HG02852 (cell line): ENCODE measurements around the gene ST6GALNAC1.
A peak's percentile ranks its signal among the peaks of the same experiment; 100 is the strongest.

Source experiments
- ATAC-seq: cut with Tn5 transposase; IDR thresholded peaks from one replicate; pipeline ENCODE4 v1.9.1; 2021; ENCODE audit warnings: mild to moderate bottlenecking, moderate library complexity; ENCODE audit not compliant: unreplicated experiment

ST6GALNAC1 gene

DNA sequence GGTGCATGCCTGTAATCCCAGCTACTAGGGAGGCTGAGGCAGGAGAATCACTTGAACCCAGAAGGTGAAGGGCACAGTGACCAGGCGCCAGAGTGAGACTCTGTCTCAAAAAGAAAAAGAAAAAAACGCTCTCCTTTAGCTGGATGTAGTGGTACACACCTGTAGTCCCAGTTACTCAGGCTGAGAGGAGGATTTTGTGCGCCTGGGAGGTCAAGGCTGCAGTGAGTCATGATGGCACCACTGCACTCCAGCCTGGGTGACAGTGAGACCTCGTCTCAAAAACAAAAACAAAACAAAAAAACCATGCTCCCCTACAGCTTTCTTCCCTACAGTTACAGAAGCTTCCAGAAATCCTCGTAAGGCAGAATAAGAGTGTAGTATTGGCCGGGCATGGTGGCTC, 33.1 kb upstream of the ST6GALNAC1 start:
- ATAC-seq = no peak

DNA sequence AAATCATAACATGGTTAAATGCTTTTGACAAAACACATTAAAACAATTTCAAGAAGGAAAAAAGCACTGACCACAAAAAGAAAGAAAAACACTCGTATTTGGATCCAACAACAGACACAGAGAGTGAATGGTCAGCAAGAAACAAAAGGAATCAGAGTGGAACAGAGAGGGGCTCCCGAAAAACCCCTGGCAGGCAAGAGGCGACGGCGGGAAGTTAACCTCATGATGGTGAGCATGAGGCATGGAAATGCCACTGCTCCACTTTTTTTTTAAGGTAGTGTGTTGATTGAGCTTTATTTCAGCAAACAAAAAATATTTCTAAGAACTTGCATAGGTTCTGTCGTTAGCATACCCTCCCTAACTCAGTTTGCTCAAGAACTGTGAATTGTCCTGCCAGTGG, 32.1 kb upstream of the ST6GALNAC1 start:
- ATAC-seq = no peak

DNA sequence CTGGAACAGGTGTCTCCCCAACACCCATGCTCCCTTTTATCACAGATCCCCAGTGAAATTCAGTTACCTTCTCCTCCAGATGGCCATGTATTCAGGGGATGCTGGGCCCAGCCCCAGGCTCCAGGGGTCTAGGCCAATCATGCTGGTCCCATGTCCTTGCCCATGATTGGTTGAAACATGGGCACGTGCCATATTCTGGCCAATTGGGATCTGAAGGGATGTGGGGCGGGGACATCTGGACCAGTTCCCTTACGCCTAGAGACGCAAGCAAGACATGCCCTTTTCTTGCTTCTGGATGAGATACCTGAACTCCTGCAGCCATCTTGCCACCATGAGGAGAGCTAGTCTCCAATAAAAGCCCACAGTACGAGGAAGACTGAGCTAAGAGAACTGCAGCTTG, 31.0 kb upstream of the ST6GALNAC1 start:
- ATAC-seq = no peak

DNA sequence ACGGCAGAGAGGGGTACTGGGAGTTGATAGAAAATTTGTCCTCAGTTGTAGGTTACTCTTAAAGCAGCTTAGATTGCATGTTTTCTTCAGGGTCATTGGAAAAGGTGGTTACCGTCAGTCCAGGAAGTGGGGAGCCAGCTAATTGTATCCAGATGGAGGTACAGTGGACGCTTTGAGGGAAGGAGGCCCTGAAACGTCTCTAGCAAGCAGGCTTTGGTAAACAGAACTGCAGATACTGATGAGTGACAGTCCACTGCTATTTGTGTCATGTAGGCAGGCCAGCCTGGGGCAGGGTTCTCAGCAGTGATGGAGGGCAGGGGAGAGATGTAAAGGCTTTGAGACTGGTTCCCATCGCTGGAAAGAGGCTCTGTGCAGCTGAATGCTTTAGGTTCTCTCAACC, 30.2 kb upstream of the ST6GALNAC1 start:
- no peak for ATAC-seq

DNA sequence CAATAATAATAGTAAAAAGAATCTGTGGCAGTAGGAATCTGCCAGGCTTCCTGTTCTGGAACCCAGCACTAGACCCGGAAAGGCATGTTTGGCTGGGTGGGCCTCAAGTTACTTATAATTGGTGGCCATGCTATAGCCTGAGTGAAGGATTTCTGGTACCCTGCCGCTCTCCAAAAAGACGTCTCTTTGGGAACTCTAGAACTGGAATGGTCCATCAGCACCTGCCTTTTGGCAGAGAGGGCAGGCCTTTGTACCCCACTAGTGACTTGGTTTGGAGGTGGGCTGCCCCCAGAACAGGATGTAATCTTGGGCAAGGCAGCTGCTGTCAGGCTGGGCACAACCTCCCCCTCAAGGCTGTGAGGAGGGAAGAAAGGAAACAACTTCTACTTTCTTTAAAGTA, 29.3 kb upstream of the ST6GALNAC1 start:
- no peak for ATAC-seq

DNA sequence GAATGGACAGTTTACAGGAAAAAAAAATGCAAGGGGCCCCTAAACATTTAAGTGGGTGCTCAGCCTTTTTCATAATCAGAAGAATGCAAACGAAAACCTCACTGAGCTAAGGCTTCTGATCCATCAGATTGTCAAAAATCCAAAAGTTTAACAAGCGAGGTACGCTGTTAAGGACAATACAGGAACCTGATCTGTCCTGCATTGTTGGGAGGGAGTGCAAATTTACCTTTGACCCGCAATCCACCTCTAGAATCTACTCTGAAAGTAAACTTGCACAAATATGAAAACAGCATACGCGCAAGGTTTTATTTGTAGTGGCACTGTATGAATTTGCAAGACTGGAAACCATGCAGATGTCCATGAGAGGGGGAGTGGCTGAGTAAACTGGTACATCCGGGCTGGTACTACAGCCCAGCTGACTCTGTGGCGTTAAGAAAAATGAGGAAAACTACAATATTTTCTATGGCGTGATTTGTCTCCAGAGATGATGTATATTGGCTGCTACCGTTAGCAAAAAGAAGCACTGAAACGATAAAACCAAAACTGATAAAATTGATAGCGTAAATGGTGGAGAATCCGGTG, 28.8 kb upstream of the ST6GALNAC1 start:
- ATAC-seq = no peak

DNA sequence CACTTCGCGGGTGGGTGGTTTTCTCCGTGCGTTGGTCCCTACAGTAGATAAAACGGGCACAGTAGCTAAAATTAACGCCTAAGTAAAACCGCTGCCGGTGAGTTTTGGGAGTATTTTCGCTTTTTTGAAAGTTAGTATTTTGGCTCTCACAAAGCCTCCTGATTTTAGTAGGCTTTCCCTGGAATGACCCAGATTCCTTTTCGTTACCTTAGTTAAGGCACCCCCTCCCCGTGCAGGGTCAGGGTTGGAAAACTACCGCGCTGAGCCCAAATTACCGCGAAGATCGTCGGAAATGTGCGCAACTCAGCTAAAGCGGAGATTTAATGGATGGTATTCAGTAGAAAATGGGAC, 28.3 kb upstream of the ST6GALNAC1 start:
- ATAC-seq = peak; percentile 19

DNA sequence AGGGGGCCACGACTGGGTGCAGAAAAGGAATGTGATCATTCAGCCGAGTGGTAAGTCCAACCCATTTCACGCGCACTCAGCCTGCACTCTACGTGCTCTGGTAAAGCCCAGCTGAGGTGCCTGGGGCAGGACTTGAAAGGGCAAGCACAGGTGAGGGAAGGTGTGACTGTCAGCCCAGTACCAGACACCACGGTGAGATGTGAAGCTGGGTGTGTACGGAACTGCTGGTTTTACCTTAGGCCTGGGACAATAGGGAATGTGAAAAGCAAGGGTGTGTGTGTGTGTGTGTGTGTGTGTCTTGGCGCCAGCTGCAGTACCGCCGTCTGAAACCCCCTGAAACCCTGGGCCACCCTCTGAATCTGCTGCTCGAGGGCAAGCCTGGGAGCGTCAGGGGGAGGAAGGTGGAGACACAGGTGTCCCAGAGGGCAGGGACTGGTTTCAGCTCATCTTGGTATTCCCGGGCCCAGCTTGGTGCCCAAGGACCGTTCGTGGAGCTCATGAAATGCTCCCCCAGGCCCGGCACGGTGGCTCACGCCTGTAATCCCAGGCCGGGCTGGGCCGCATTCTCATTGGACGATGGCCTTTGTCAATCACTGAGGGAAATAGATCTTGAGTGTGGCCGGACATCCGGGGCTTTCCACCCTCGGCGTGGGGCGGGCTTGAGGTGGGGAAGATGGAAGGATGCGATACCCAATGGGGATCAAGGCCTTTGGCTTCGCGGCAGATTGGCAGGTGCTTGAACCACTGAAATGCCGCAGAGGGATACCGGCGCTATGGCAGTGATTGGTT, 27.8 kb upstream of the ST6GALNAC1 start:
- ATAC-seq = peak; percentile 98

DNA sequence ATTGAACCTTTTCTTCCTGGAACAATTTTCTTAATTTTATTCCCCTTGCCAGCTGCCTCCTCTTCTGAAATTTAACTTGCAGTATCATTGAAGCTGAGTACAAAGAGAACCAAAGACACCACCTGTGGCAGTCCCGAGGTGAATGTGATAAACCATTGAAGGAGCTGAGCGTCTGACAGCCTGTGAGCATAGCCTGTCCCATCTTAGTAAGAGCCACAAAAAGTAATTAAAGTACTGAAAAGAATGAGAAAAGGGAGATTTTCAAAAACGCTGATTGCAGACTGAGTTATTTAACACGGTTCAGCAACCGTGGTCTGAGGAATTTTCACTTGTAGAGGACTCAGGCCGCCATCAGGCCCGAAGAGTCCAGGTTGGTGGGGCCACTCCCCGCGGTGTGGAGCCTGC, 27.2 kb upstream of the ST6GALNAC1 start:
- no peak for ATAC-seq

DNA sequence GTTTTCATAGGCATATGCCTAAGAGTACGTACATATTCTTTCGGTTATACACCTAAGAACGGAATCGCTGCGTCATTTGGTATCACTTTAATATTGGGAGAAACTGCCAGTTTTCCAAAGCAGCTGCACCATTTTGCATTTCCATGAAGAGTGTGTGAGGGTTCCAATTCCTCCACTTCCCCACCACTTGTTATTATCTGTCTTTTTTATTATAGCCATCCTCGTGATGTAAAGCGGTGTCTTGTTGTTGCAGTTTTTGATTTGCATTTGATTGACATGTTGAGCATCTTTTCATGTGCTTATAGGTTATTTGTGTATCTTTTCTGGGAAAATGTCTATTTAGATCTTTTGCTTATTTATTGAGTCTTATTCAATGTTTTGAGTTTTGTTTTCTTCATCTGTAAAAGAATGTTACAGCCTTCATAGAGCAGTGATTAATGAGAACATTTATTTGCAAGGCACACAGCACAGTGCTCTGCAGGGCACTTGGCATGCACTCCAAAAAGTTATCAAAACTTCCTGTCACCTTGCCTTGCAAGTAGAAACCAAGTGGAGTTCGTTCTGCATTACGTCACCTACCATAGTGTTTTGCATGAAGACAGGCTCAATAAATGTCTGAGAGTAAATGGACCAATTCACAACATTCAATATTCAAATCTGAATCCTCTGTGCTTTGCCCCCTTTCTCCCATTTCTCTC, 26.6 kb upstream of the ST6GALNAC1 start:
- ATAC-seq = no peak

DNA sequence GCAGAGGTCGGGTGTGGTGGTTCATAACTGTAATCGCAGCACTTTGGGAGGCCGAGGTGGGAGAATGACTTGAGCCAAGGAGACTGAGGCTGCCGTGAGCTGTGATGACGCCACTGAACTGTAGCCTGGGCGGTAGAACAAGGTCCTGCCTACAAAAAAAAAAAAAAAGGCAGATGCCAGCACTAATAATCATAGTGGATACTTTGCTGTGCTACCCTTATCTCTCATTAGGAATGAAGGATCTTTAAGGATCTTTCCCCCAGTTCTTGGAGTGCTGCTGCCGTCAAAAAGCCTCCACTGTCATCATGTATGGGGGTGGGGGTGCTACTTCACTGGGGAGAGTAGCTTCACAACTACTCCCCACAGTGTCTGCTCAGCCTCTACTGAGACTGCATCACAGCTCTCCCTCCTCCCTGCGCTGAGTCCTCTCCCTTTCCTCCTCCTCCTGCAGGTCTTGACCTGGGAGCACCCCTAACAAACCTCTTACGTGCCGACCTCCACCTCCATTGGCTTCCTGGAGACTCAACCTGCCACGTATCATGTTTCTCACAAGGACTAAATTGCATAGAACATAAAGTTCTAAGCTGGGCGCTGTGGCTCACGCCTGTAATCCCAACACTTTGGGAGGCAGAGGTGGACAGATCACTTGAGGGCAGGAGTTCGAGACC, 24.4 kb upstream of the ST6GALNAC1 start:
- ATAC-seq = no peak

DNA sequence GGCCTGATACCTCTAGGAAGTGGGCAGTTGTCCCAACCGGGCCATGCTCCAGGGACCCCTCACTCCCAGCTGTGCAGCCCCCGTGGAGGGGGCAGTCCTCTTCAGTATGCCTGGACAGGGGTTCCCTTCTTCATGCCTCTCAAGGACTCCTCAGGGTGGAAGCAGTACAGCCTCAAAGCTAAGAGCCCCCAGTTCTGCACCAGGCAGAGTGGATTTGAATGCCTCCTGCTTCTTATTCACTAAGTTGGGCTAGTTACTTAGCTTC, 23.9 kb upstream of the ST6GALNAC1 start:
- ATAC-seq = no peak

DNA sequence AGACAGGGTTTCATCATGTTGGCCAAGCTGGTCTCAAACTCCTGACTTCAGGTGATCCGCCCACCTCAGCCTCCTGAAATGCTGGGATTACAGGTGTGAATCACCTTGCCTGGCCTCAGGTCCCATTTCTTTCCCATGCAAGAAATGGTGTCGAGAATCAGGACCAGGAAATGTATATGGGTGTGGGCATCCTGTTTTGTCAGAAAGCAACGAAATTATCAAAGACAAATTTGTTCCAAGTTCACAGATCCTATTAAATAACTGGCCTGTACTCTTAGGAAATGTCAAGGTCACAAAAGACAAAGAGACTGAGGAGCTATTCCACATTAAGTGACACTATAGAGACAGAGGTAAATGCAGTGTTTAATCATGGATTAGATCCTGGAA, 17.1 kb upstream of the ST6GALNAC1 start:
- no peak for ATAC-seq

DNA sequence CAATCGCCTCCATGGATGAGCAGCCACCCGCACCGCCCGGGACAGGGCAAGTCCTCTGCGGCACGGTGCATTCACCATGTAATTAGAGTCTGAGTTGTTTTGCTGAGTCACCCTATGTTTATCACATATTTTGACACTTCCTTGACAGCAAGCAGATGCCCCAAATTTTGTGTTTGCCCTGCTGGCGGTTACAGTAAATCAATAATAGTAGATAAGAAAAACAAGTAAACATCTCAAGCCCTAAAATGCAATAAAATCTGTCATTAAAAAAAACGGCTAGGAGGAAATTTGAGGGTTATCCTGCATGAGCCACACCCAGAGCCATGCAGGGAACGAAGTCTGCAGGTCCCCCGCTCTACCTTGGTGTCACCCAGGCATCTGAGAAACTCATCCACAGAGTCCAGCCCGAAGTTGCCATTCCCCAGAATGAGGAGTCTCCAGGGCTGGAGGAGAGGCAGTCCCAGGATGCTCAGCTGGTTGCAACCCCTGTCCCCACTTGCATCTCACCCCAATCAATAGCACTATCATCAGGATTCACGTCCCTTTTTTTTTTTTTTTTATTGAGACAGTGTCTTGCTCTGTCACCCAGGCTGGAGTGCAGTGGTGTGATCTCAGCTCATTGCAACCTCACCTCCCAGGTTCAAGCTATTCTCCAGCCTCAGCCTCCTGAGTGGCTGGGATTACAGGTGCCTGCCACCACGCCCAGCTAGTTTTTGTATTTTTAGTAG, 16.5 kb upstream of the ST6GALNAC1 start:
- ATAC-seq = no peak

DNA sequence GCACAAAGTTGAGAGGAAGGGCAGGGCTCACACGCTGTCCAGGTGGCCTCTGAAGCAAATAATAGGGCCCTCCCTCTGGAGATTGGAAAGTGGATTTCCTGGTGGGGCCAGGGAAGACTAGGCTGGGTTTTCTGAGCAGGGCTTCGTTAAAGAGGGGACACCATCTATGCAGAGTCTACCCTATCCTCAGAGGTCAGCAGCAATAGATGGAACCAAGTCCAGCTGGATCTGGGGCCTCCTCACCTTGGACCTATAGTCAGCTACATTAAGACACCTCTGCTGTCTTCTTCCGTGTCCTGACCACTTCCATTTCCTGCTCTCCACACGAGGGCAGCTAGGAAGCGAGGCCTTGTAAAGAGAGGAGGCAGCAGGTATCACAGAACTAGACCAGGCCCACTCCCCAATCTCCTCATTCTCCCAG, 14.7 kb upstream of the ST6GALNAC1 start:
- no peak for ATAC-seq

DNA sequence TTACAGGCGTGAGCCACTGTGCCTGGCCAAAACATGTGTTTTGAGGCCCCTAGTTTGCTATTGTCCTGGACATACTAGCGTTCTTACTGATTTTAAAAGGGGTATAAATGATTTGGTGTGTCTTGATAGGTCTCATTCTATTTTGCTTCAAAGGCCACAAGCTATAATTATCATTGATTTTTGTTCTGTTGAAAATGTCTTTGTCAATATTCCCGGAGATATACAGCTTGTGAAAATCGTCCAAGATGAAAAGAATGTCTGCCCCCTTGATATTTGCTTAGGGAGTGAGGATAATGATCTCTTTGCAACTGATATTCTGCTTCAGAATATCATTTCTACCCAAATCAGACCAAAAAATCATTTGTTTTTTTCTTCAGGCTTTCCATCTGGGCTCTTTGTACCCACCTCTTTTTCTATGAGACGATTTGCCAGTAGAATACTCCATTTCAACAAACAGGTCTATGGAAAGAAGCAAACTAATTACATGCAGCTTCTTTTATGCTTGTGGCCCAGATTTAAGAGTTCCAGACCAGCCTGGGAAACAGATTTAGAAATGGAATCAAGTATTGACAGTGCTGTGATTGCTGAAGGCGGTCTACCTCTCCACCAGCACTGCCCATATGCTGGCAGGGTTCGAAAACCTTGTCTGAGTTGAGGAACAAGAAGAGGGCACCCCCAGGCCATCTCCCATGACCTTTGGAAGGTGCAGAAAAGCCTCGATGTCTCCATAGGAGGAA, 14.1 kb upstream of the ST6GALNAC1 start:
- no peak for ATAC-seq

DNA sequence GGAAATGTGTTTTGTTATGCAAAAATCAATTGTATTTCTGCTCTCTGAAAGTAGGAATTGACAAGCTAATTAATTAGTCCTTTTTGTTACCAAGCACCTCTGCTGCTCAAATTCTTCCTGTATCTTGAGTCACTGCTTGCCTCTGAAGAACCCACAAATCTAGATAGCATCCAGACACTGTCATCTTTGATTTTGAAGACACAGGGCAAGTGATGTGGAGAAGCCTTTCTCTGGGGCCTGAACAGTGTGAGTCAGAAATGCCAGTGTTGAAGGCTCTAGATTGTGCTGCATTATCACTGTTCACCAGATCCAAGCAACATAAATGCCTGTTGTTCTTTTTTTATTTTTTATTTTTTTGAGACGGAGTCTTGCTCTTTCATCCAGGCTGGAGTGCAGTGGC, 10.9 kb upstream of the ST6GALNAC1 start:
- no peak for ATAC-seq

DNA sequence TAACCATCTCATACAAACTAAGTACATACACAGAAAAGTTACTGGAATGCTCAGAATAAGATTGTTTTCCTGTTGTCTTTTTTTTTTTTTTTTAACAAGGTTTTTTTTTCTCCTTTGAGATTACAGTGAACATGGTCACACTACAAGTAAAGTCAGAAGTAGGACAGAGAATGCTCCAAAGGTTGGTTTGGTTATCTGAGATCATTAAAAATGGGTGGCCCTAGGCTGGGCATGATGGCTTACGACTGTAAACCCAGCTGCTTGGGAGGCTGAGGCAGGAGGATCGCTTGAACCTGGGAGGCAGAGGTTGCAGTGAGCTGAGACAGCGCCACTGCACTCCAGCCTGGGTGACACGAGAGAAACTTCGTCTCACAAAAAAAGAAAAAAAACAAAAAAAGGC, 6.9 kb upstream of the ST6GALNAC1 start:
- no peak for ATAC-seq

DNA sequence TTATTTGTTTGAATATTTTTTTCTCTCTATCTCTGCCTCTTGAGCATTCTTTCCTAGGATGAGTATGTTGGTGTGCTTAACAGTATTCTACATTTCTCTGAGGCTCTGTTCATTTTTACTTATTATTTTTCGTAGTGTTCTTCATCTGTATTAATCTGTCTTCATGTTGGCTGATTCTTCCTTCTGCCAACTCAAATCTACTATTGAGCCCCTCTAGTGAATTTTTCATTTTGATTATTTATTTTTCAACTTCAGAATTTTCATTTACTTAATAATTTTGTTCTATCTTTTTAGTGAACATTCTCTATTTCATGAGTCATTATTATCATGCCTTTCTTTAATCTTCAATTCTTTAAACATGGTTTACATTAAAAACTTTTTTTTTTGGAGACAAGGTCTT, 3.2 kb upstream of the ST6GALNAC1 start:
- ATAC-seq = no peak

DNA sequence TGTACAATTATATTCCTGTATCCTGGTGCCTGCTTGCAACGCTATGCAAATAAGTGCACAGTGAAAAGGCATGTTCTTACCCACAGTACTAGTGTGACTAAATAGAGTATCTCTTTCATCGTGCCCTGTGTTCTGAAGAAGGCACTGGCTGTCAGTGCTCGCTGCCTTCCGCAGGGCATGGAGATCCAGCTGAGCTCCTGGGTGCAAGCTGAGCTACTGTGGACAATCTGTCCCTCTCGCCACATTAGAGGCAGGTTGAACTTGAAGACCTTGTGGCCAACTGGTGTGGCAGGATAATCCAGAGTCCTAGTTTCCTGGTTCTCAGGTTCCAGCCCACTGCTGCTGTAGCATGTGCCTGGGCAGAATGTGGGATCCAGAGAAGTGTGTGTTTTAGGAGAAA, 1.9 kb upstream of the ST6GALNAC1 start:
- ATAC-seq = no peak

DNA sequence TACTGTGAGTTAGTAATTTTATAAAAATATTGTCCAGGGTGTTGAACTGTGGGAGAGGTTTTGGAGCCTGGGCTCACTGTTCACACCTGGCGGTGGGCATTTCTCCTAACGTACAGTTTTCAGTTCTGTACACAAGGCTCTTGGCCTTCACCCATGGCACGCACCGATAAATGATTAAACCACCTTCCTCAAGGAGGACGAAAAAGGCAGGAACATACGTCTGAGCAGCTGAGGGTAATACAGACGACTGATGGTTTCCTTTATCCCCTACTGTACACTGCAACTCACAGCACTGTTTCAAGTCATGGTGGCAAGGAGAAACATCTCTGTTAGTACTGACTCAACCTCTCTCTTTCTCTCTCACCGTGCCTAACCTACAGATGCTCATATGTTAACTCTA, 1.4 kb upstream of the ST6GALNAC1 start:
- no peak for ATAC-seq
